Fibroblast of mammary gland (primary cell): ENCODE results near the gene KRT7.
A peak's percentile ranks its signal among the peaks of the same experiment; 100 is the strongest.
"Not testable (repeated sequence)": the region's sequence is repeated elsewhere in the genome, so short reads cannot be mapped to it uniquely, and the experiment has no call there.

Experiments
- DNase-seq: peaks from one replicate; pipeline ENCODE4 v3.0.0-alpha.2; 2010; ENCODE audit warnings: low read depth
- H3K4me3 ChIP-seq: 2 replicates; pipeline ENCODE4 v1.5.1; 2011; ENCODE audit warnings: low read depth, mild to moderate bottlenecking, low read length, moderate library complexity; ENCODE audit not compliant: control insufficient read depth
- CTCF ChIP-seq: conservative IDR thresholded peaks from 2 replicates; pipeline ENCODE4 v1.5.1; 2011; ENCODE audit warnings: low read depth, low read length, inconsistent platforms; ENCODE audit not compliant: control insufficient read depth, insufficient read depth

KRT7 gene

GRCh38 chr12:52279422-52280318, 46.6 kb downstream of the KRT7 start:
- H3K4me3 ChIP-seq = no peak overlapping the region
- DNase-seq = no peak
- no peak for TF ChIP-seq CTCF

DNA sequence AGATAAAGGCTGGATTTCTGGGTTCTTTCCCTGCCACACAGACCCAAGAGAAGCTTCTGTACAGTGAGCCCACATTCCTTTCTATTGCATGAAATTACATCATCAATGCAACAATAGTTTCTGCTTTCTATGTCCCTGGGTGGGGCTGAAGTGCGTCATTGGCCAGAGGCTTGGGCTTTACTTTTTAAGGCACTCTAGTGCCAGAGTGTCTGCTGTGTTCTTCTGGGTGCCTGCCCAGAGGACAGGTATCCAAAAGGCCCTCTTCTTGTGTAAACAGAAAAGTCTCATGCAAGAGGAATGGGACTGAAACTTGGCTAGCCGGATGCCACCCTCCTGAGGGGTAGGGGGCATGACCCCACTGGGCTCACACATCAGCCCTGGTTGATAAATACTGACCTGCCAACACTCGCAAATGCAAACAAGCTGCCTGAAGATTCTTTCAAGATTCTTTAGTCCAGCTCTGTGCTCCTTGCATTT, 47.3 kb downstream of the KRT7 start:
- H3K4me3 ChIP-seq = no peak overlapping the region
- no peak for TF ChIP-seq CTCF
- DNase-seq = peak; percentile 94

DNA sequence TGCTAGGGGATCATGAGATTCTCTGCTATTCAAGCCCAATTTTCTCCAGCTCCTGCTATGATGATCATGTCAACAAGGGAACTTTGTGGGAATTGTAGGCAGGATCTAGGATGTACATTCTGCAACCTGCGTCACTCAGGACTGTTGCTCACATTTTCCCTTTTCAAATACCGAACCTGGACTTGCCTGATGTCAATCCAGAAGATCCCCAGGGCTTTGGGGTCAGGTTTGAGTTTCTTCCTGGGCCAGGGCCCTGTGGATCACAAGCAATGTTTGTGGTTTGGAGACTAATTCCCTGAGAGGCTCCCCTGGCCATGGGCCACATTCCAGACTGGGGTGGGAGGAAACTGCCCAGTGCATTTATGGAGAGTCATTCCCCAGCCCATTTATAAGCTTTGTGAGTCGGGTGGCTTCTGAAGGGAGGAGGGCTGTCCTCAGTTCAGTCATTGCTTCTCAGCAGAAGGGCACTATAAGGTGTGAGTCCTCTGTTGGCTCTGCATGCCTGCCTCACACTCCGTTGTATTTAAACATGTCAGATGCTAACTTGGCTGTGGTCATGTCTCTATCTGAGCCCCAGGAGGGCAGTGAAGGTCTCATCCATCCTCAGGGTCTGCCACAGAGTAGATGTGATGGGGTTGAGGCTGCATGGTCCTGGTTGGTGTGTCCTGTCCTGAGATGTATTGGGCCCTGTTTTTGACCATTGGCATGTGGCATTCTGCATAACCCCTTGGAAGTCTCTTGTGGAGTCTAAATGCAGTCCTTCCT, 47.9 kb downstream of the KRT7 start:
- TF ChIP-seq CTCF = no peak
- no peak overlapping the region for H3K4me3 ChIP-seq
- DNase-seq = peak; percentile 98

DNA sequence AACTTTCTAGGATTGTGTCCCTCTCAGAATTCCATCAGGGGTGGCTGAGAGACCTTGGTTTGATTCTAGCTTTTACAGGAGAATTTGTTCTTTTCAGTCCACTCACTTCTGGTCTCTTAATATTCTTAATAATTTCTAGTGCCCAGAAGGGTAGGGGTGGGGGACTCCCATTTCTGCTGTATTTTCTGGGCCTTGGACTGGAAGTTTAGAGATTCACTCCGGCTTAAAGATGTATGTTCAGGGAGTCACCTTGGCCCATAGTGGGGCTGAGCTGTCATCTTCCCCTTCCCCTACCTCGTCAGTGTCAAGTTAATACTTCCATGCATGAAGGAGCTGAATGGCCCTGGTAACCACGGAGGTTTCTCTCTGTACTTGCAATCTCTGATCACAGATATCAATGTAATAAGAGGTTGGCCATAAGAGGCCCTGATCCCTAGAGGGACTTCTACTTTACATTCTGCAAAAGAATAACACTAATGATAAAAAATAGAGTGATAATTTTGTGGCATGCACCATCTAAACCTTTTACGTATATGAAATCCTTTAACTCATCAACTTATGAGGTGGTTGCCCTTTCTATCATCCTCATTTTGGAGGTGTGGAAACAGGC, 51.6 kb downstream of the KRT7 start:
- H3K4me3 ChIP-seq = no peak overlapping the region
- no peak for TF ChIP-seq CTCF
- DNase-seq = no peak

GRCh38 chr12:52285172-52285745, 52.2 kb downstream of the KRT7 start:
- peak; percentile 48 for DNase-seq
- H3K4me3 ChIP-seq = no peak overlapping the region
- TF ChIP-seq CTCF = no peak

- no peak for TF ChIP-seq CTCF
- DNase-seq = no peak
- H3K4me3 ChIP-seq = no peak overlapping the region
These were observed 52.9 kb downstream of the KRT7 start for GRCh38 chr12:52285851-52286530.

- not testable (repeated sequence) for H3K4me3 ChIP-seq, DNase-seq
These were observed 54.1 kb downstream of the KRT7 start for GRCh38 chr12:52286857-52287785.
